ENCODE measurements around the gene PCSK1N. TPM values are rescaled to one million over a fixed set of nuclear protein-coding genes. Genes with fewer than 3 reads are reported as not detected.
"Not testable (repeated sequence)": the region's sequence is repeated elsewhere in the genome, so short reads cannot be mapped to it uniquely, and the experiment has no call there.

The PCSK1N gene
- total RNA-seq, 1 donor from 2014 or later = 4.3 TPM

GRCh38 chrX:48824066-48824465 is 11.3 kb downstream of the PCSK1N start:
- Histone ChIP-seq H3K27ac (no peak overlapping the region), H3K27me3 (no peaks in the 10 kb centered on the region), H3K9me3 (no peaks in the 10 kb centered on the region), H3K4me1 (no peaks in the 10 kb centered on the region), H3K4me3 (no peak overlapping the region), H3K36me3 (no peaks in the 10 kb centered on the region)
- TF ChIP-seq CTCF (IDR thresholded peaks at IDR 0.05) = no peak
- intact Hi-C loops (cut with DNase I) = no loop called here
- ATAC-seq (no peak), DNase-seq (no peak)

DNA sequence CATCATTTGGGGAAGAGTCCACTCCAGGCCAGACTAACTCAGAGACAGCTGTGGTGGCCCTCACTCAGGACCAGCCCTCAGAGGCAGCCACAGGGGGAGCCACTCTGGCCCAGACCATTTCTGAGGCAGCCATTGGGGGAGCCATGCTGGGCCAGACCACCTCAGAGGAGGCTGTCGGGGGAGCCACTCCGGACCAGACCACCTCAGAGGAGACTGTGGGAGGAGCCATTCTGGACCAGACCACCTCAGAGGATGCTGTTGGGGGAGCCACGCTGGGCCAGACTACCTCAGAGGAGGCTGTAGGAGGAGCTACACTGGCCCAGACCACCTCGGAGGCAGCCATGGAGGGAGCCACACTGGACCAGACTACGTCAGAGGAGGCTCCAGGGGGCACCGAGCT is 12.4 kb downstream of the PCSK1N start:
- H3K36me3 ChIP-seq = no peaks in the 10 kb centered on the region
- no peak for TF ChIP-seq CTCF (IDR thresholded peaks at IDR 0.05)
- ATAC-seq = no peak
- intact Hi-C loops (cut with DNase I) = no loop called here
- H3K27me3 ChIP-seq = no peaks in the 10 kb centered on the region
- H3K9me3 ChIP-seq = no peaks in the 10 kb centered on the region
- H3K27ac ChIP-seq = no peak overlapping the region
- no peaks in the 10 kb centered on the region for H3K4me1 ChIP-seq
- no peak for DNase-seq
- no peak overlapping the region for H3K4me3 ChIP-seq

GRCh38 chrX:48819394-48819793 is 16.0 kb downstream of the PCSK1N start:
- H3K27me3 ChIP-seq; intact Hi-C loops (cut with DNase I); H3K36me3 ChIP-seq; H3K27ac ChIP-seq; ATAC-seq; H3K4me1 ChIP-seq; DNase-seq; H3K9me3 ChIP-seq; H3K4me3 ChIP-seq: not testable (repeated sequence)

GRCh38 chrX:48818866-48819265 is 16.5 kb downstream of the PCSK1N start:
- H3K27me3 ChIP-seq = no peaks in the 10 kb centered on the region
- intact Hi-C loops (cut with DNase I) = no loop called here

GRCh38 chrX:48818098-48818497 is 17.3 kb downstream of the PCSK1N start:
- H3K36me3 ChIP-seq = no peaks in the 10 kb centered on the region
- no peaks in the 10 kb centered on the region for H3K27me3 ChIP-seq
- no peak for DNase-seq
- H3K27ac ChIP-seq = no peak overlapping the region
- H3K9me3 ChIP-seq = no peaks in the 10 kb centered on the region
- intact Hi-C loops (cut with DNase I) = no loop called here
- no peak overlapping the region for H3K4me3 ChIP-seq
- no peak for TF ChIP-seq CTCF (IDR thresholded peaks at IDR 0.05)
- no peaks in the 10 kb centered on the region for H3K4me1 ChIP-seq
- no peak for ATAC-seq

More at GRCh38 chrX:48818866-48819265, 16.5 kb downstream of the PCSK1N start:
- no peak for DNase-seq
- TF ChIP-seq CTCF (IDR thresholded peaks at IDR 0.05) = no peak
- Histone ChIP-seq H3K27ac (no peak overlapping the region), H3K9me3 (no peaks in the 10 kb centered on the region), H3K4me3 (no peak overlapping the region), H3K36me3 (no peaks in the 10 kb centered on the region), H3K4me1 (no peaks in the 10 kb centered on the region)
- ATAC-seq = no peak

DNA sequence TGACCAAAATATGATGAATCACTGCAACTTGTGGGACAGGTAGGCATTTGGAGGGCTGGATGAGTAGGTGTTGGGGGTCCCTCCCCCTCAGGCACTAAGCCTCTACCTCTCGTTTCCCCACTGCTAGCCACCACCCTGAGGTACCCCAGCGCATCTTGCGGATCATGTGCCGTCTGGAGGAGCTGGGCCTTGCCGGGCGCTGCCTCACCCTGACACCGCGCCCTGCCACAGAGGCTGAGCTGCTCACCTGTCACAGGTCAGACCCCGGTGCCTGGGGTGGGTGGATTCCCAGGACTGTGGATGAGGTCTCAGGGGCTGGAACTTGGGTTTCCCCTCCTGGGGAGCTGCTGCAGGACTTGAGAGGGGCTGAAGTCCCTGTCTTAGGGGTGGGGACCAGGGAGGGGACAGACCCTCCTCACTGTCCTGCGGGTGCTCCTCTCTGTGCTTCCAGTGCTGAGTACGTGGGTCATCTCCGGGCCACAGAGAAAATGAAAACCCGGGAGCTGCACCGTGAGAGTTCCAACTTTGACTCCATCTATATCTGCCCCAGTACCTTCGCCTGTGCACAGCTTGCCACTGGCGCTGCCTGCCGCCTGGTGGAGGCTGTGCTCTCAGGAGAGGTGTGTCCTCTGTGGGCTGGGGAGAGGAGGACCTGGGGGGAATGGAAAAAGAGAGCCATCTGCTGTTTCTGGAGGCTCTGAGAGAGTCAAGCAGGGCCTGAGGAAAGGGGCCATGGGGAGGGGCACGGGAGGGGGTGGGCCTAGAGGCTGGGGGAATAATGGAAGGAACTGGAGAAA is 19.2 kb downstream of the PCSK1N start:
- intact Hi-C loops (cut with DNase I) = no loop called here
- TF ChIP-seq CTCF (IDR thresholded peaks at IDR 0.05) = no peak
- no peak for ATAC-seq

More for the DNA sequence above, 19.2 kb downstream of the PCSK1N start:
- H3K36me3 ChIP-seq = no peaks in the 10 kb centered on the region
- no peaks in the 10 kb centered on the region for H3K9me3 ChIP-seq
- H3K27ac ChIP-seq = no peak overlapping the region
- H3K4me3 ChIP-seq = no peak overlapping the region
- H3K4me1 ChIP-seq = no peaks in the 10 kb centered on the region
- no peak for DNase-seq
- H3K27me3 ChIP-seq = no peaks in the 10 kb centered on the region
